Type B pancreatic cell (in vitro differentiated cells): Measurements from ENCODE around the gene TMEM44. TPM values are rescaled to one million over a fixed set of nuclear protein-coding genes. Genes with fewer than 3 reads are reported as not detected.

Experiments used
- DNase-seq: peaks from one replicate; pipeline ENCODE4 v3.0.0; 2021; ENCODE audit warnings: mixed read lengths; ENCODE audit not compliant: unreplicated experiment; ENCODE audit errors: extremely low spot score
- H3K27ac Mint-ChIP-seq: 2 replicates; pipeline ENCODE4 v1.8.0; 2021; ENCODE audit warnings: mild to moderate bottlenecking, mixed read lengths
- H3K27me3 Mint-ChIP-seq: 2 replicates; pipeline ENCODE4 v1.8.0; 2021; ENCODE audit warnings: mixed read lengths
- H3K36me3 Mint-ChIP-seq: 2 replicates; pipeline ENCODE4 v1.8.0; 2021; ENCODE audit warnings: mixed read lengths
- H3K4me1 Mint-ChIP-seq: one replicate; pipeline ENCODE4 v1.8.0; 2021; ENCODE audit warnings: mixed read lengths; ENCODE audit not compliant: unreplicated experiment
- H3K4me3 Mint-ChIP-seq: 2 replicates; pipeline ENCODE4 v1.8.0; 2021; ENCODE audit warnings: mild to moderate bottlenecking, mixed read lengths
- H3K9me3 Mint-ChIP-seq: 2 replicates; pipeline ENCODE4 v1.8.0; 2021; ENCODE audit warnings: mixed read lengths
- total RNA-seq: library from RNA; stranded (reverse); gene quantifications from 2 replicates; pipeline ENCODE4 v1.2.1, GENCODE V29; 2021; ENCODE audit warnings: low replicate concordance
- TF ChIP-seq, protein P1 (sequence below): fragments of 200-600 bp; sonication (generic); conservative IDR thresholded peaks from 2 replicates; pipeline ENCODE4 v1.5.0; 2021; ENCODE audit warnings: antibody characterized with exemption, mild to moderate bottlenecking

TMEM44 gene
- total RNA-seq, 1 donor from 2014 or later: 22.8 TPM

GRCh38 chr3:194582196-194582905 is 50.9 kb downstream of the TMEM44 start:
- peaks cover 5% of the 10 kb centered on the region for H3K36me3 Mint-ChIP-seq
- peak overlapping the region; percentile 74 for H3K27ac Mint-ChIP-seq
- peaks cover 21% of the 10 kb centered on the region for H3K4me1 Mint-ChIP-seq
- TF ChIP-seq, protein P1, sequence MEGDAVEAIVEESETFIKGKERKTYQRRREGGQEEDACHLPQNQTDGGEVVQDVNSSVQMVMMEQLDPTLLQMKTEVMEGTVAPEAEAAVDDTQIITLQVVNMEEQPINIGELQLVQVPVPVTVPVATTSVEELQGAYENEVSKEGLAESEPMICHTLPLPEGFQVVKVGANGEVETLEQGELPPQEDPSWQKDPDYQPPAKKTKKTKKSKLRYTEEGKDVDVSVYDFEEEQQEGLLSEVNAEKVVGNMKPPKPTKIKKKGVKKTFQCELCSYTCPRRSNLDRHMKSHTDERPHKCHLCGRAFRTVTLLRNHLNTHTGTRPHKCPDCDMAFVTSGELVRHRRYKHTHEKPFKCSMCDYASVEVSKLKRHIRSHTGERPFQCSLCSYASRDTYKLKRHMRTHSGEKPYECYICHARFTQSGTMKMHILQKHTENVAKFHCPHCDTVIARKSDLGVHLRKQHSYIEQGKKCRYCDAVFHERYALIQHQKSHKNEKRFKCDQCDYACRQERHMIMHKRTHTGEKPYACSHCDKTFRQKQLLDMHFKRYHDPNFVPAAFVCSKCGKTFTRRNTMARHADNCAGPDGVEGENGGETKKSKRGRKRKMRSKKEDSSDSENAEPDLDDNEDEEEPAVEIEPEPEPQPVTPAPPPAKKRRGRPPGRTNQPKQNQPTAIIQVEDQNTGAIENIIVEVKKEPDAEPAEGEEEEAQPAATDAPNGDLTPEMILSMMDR: no peak
- no peaks in the 10 kb centered on the region for H3K9me3 Mint-ChIP-seq
- no peaks in the 10 kb centered on the region for H3K27me3 Mint-ChIP-seq
- DNase-seq: no peak
- peak overlapping the region; percentile 73 for H3K4me3 Mint-ChIP-seq

GRCh38 chr3:194579091-194579606 is 54.1 kb downstream of the TMEM44 start:
- Mint-ChIP-seq H3K36me3 (no peaks in the 10 kb centered on the region), H3K4me3 (no peak overlapping the region), H3K27ac (peak overlapping the region; percentile 16), H3K27me3 (no peaks in the 10 kb centered on the region), H3K9me3 (no peaks in the 10 kb centered on the region), H3K4me1 (peaks cover 10% of the 10 kb centered on the region)
- TF ChIP-seq, protein P1: no peak
- DNase-seq: no peak

- H3K27me3 Mint-ChIP-seq: peaks cover 4% of the 10 kb centered on the region
- no peak overlapping the region for H3K4me3 Mint-ChIP-seq
- TF ChIP-seq, protein P1: no peak
- peaks cover 10% of the 10 kb centered on the region for H3K4me1 Mint-ChIP-seq
- peak overlapping the region; percentile 64 for H3K27ac Mint-ChIP-seq
- no peaks in the 10 kb centered on the region for H3K36me3 Mint-ChIP-seq
- H3K9me3 Mint-ChIP-seq: no peaks in the 10 kb centered on the region
- no peak for DNase-seq
These were observed 55.0 kb downstream of the TMEM44 start for GRCh38 chr3:194577986-194578905.

DNA sequence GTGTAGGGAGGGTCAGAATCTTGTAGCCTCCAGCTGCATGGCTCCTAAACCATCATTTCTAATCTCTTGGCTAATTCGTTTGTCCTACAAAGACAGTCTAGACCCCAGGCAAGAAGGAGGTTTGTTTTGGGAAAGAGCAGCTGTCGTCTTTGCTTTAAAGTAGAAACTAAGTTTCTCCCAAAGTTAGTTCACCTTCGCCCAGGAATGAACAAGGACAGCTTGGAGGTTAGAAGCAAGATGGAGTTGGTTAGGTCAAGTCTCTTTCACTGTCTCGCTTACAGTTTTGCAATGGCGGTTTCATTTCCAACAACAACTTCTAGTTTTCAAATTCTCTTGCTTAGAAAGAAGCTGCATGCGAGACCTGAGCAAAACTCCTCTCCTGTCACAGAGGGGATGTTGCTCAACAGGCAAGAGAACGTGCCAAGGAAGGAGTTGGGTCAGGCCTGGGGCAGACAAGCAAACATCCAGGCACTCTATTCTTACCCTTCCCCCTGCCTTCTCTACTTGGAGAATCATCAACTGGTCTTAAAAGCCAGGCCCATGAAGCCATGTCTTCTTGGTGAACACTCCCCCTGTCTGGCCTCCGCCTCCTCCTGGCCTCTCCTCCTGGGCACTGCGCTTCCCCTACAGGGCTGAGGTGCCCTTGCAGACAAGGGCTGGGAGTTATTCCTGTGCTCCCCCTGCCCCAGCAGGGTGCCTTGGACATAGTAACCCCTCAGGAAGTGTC is 57.6 kb downstream of the TMEM44 start:
- H3K27me3 Mint-ChIP-seq: peaks cover 18% of the 10 kb centered on the region
- no peak for DNase-seq
- no peaks in the 10 kb centered on the region for H3K9me3 Mint-ChIP-seq
- TF ChIP-seq, protein P1: peak; percentile 14
- peaks cover 33% of the 10 kb centered on the region for H3K4me1 Mint-ChIP-seq
- H3K4me3 Mint-ChIP-seq: no peak overlapping the region
- H3K36me3 Mint-ChIP-seq: no peaks in the 10 kb centered on the region
- no peak overlapping the region for H3K27ac Mint-ChIP-seq
